HT-29 (cell line): ENCODE results near the gene CPN2. TPM values are rescaled to one million over a fixed set of nuclear protein-coding genes. Genes with fewer than 3 reads are reported as not detected.

Source experiments
- DNase-seq: peaks from one replicate; pipeline ENCODE4 v3.0.0-alpha.2; 2015; ENCODE audit warnings: low spot score
- total RNA-seq: library from RNA; depleted of rRNA; stranded (reverse); fragments of >200 nt; shearing (Covaris generic); gene quantifications from 2 replicates; pipeline ENCODE4 v1.2.3, GENCODE V29; 2014

CPN2 gene
- total RNA-seq, 1 experiment from 2014 or later = not detected

DNA sequence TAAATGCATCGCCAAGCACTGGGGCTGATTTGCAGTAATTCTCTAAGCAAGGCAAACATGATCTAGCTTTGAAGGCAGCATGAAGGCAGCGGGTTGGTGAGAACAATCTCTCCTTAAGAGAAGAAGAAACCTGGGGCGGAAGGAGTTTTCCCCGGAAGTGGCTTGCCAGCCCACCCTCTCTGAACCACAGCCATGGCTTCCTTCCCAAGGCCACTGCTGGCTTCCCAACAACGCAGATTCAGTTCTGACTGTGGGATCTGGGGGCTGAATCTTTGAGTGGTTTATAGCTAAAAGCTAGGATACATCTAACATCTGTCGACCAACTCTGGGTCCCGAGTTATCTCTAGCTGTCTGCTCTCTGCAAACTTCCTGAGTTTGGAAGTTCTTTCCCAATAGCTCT lies 4.3 kb upstream of the CPN2 start:
- no peak for DNase-seq

DNA sequence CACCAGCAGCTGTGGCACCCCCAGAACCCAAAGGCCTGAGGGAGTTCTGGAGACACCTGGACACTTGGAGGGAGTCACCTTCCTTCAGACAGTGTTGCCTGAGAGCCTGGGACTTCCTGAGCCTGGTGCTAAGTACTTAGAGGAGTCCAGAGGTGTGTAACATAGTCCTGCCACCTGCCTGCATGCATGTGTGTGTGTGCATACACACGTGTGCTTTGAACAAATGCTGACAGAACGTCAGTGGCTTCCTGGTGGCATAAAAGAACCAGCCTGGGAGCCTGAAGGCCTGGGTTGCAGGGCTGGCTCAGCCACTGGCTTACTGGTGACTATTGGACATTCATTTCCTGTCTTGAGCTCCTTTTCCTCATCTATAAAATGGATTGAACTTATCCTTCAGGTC lies 3.2 kb upstream of the CPN2 start:
- no peak for DNase-seq

DNA sequence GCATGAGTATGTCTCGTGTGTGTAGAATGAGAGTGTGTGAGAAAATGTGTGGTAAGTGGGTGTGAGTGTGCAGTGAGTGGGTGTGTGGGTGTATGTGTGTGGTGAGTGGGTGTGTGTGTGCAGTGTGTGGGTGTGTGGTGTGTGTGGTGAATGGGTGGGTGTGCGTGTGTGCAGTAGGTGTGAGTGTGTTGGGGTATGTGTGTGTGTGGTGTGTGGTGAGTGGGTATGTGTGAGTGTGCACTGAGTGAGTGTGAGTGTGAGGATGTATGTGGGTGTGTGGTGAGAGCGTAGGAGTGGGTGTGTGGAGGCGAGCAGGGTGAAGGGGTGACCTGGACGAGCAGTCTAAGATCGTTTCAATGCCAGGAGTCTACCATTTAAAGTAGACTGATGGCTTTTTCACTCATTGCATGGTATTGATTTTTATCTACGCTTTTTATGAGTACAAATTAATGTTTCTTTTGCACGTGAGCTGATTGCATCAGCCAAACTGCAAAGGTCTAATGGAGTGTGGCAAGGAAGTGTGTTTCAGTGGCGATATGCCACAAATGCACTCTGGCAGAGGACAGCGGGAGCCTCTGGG lies 1.6 kb upstream of the CPN2 start:
- DNase-seq = no peak

DNA sequence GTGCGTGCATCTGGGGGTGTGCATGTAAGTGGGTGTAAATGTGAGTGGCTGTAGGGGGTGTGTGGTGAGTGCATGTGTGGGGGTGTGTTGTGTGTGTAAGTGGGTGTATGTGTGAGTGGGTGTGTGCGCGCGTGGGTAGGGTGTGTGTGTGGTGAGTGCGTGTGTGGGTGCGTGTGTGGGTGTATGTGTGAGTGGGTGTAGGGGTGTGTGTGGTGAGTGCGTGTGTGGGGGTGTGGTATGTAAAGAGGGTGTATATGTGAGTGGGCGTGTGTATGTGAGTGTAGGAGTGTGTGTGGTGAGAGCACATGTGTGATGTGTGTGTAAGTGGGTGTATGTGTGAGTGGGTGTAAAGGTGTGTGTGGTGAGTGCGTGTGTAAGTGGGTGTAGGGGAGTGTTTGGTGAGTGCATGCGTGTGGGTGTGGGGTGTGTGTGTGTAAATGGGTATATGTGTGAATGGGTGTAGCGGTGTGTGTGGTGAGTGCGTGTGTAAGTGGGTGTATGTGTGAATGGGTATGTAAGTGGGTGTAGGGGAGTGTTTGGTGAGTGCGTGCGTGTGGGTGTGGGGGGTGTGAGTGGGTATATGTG lies 916 bp upstream of the CPN2 start:
- DNase-seq = no peak

DNA sequence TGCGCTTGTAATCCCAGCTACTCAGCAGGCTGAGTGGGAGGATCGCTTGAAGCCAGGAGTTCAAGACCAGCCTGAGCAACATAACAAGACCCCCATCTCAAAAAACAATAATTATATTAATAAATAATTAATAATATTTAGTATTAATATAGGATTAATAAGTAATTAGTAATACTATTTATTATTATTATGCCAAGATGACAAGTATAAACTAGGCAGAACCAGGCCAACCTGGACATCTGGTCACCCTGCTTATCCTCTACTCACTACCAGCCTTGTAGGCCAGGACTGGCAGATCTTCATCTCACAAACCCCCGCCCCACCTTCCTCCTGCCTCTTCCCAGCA lies 429 bp downstream of the CPN2 start:
- DNase-seq = no peak

DNA sequence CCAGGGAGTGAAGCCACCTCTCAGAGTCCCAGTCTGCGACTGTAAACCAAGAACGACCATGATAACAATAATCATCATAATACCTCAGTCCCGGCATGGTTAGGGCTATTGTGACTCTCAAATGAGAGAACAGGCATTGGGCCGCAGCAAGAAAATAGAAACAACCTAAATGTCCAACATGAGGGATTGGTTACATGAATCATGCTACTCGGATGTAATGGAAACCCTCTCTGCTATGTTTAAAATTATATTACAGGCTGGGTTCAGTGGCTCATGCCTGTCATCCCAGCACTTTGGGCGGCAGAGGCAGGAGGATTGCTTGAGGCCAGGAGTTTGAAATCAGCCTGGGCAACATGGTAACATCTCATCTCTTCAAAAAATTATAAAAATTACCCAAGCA lies 2.8 kb downstream of the CPN2 start:
- DNase-seq = no peak

DNA sequence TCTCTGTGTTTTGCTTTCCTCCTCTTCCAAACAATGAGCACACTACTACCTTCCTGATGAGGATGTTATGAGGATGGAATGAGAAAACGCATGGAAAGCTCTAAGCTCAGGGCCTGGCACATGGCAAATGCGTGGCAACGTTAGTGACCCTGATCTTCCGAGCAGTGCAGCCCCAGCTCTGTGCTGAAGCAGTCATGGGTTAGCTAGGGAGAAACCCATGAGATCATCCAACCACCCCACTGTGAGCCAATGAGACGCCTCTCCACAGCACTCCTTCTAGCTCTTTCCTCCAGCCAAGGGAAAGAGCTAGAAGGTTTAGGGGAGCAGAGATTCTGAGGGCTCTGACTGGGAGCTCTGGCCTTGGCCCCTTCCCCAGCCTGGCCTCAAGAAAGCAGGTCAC lies 4.5 kb downstream of the CPN2 start:
- DNase-seq = no peak

DNA sequence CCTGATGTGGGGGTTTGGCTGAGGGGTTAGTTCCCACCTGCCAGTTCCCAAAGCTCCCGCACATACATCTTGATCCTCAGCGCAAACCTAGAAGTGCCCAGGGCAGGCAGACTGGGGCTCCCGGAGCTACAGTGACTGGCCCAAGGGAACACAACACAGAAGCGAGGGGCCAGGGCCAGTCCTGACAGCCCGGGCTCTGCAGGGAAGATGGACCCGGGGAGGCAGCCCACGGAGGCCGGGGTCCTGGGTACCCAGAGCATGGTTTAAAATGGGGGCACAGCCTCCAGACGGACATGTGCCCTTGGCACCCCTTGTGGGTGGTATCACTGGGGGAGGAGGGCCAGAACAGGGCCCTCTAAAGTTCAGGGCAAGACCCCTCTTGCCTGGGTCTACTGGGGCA lies 5.1 kb downstream of the CPN2 start:
- no peak for DNase-seq

DNA sequence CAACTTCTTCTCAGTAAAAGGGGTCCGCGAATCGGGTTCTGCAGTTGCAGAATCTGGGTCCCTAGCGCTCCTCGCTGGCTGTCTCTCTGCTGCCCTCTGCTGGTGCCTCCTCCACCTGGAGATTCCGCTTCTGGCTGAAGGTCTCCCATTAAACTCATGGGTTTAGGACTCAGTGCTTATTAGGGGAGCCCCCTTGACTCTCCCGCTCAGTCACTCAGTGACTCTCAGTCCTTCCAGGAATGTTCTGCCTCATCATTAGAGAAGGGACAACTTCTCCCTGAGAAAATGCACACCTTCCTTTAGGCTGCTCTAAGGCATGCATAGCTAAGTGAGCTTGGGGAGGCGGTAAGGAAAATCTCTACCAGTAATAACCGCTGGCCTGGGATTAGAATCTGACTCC lies 7.1 kb downstream of the CPN2 start:
- peak; percentile 84 for DNase-seq

DNA sequence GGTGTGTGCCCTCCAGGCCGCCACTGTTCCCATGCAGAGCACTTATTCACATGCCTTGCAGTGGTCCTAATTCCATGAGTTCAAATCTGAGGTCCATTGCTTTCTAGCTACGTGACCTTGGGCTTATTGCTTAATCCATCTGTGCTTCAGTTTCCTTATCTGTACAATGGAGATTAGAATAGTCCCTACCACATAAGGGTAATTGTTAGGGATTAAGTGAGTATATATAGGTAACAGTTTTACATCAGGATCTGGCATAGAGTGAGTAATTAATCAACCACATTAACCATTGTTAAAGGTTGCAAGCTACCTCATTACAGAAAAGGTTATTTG lies 7.6 kb downstream of the CPN2 start:
- DNase-seq = no peak

DNA sequence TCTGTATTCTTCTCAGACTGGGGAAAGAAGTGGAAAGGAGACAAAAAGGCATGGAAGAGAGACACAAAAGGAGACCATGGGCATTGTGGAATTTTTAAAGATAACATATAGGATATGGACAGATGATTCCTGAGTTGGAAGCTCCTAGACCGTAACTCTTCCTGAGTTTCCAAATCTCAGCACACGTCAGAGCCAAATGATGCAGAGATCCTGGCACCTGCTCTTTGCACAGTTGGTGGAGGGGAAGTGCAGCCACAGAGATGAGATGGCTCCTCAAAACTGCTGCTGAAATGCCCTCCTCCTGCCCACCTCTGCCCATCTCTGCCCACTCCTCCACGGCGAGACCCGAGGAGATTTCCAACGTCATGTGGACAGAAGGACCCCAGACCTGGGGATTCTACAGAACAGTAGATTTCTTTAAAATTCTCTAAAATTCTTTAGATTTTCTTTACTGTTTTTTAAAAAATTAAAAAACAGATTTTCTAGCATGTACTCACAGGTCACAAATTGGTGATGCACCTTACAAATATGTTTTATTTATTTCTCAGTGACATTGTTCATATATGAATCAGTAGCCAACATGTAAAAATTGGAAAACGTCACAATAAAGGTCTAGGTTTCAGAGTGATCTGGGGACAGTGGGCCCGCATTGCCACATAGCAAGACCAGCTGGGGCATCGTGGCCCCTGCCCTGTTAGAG lies 8.1 kb downstream of the CPN2 start:
- no peak for DNase-seq

DNA sequence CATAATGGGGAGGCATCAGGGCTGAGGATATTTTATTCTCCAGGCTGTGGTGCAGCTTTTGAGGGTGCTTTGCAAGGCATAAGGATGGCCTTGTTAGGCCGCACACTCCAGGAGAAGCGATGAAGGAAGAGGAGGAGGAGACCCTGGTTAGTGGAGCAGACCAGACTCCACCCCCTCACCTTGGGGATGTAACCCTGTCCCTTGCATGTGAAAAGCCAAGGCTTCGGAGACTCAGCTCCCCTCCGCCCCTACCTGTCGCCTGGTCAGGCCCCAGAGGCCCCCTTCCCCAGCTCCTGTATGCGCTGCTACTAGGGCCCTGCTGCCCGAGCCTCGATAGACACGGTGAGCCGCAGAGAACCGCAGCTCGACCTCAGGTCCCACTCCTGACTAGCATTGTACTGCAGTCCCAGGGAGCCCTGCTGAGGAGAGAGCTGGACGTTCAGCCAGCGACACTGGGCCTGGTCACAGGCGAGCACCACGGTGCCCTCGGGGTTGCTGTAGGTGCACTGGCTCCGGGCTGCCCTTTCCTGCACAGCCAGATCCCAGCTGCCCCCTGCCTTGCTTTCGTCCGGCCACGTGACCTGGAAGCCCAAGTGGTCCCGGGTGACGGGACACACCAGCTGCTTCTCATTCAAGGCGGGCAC lies 10.2 kb downstream of the CPN2 start:
- no peak for DNase-seq

DNA sequence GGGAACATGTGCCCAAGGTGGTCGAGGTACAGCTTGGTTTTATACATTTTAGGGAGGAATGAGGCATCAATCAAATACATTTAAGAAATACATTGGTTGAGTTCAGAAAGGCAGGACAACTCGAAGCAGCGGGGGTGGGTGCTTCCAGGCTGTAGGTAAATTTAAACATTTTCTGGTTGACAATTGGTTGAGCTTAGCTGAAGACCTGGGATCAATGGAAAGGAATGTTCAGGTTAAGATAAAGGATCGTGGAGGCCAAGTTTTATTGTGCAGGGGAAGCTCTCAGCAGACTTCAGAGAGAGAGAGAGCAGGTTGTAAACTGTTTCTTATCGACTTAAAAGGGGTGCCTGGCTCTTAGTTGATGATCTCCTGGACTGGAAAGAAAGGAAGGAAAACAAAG lies 11.3 kb downstream of the CPN2 start:
- DNase-seq = no peak

DNA sequence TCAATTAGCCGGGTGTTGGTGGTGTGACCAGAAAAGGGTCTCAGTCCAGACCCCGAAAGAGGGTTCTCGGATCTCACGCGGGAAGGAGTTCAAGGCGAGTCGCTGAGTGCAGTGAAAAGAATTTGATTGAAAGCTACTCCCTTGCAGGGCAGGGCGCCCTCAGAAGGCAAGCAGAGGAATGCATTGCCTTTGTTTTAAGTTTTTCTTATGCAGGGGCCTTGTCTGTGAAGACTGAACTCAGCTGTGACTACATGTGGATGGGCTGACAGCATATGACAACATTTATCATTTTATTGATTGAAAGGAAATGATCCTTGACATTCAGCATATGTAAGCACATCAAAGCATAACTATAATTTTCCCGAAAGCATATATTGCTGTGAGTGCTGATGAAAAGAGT lies 11.8 kb downstream of the CPN2 start:
- no peak for DNase-seq

DNA sequence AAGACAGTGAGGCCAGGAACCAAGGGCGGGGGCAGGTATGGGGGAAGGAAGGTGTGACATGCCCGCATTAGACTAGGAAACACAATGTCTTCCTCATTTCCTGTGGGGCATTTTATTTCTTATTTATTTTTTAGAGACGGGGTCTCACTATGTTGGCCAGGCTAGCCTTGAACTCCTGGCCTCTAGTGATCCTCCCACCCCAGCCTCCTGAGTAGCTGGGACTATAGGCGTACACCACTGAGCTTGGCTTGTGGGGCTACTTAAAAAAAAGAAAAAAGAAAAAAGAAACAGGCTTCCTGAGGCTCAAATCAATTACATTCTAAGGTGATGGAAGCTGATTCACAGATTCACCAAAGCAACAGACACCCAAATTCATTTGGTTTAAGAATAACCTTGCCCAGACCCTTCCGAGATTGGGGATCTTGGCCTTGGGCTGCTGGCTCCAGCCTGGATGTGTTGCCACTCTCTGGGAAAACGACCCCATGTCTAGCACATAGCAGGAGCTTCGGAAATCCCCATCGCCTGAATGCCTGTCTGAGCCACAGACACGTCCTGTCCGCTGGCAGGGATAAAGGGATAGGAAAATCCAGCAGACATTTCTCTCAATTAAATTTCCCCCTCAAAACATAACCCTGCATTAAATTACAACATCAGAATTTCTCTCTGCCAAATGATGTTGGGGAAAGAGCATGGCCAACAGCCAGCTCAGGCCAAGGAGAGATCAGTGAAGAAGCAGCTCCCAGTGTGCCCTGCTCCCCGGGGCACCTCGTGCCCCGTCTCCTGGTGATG lies 13.0 kb downstream of the CPN2 start:
- no peak for DNase-seq

DNA sequence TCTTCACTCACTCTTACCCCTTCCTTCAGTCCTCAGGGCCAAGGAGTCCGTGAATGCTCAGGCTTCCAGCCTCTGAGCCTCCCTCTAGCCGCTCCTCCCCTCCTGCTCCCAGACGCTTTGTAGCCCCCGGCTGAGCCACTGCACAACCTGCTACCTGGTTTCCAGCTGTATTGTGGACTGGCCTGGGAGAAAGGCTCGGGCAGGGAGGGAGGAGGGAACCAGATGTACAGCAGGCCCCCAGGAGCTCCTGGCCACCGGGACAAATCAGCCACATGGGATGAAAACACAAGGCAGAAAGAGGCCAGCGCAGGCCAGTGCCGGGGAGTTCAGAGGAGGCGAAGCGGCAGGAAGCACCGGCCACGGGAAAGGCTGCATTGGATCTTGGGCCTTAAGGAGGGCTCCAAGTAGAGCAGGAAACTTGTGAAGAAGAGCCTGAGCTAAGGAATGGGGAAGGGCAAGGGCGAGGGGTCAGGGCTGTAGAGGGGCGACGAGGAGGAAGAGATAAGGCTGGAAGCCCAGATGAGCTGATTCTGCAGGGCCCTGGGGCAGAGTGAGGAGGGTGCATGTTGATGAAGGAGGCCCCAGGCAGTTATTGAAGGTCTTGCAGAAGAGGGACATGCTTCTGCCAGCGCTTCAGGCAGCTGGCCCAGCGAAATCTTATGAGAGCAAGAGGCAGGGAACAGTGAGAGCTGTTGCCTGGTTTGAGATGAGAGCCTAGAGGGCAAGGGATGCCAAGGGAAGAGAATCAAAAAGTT lies 14.3 kb downstream of the CPN2 start:
- no peak for DNase-seq

DNA sequence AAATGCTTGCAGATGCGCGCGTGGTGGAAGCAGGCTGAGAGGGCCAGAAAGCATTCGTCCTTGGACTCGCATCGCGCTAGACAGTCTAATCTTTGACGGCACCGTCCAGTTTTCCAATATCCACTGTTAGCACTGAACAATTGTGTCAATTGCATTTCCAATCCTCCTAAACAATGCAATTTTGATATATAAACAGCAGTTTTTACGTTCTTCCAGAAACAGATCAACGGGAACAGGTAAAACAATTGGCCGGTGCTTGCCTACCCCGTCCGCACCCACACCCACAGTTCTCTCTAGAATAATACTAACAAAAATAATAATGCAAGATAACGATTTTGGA lies 17.2 kb downstream of the CPN2 start:
- no peak for DNase-seq

DNA sequence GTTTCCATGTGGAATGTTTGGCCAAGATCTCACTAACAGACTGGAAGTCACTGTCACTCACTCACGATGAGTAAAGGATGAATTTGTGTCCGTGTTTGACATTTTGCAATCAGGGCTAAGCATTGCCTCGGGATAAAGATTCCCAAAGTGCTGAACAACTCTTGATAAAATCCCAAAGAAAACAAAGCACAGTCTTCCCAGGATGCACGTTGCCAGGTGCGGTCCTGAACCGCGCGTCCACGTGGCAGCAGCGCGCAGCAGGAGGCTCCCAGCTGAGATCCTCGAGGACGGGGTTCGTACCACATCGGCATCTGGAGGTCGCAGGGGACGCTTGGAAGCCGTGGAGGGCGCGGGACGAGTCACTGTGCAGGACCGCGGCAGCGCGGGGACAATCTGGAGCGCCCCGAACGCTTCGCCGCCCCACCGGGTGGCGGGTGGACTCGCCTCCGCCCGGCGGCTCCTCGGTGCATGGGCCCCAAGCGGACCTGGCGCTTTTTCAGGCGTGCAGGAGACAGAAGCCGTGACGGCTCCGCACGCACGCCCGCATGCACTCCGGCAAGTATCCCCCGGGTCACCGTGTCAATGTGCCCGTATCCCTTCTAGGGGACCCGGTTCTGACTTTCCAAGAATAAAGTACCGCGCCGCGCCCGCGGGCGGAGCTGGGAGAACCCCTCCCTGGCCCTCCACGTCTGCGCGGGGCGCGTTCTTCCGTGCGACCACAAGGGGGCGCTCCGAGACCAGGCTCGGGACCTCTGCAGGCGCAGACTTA lies 17.7 kb downstream of the CPN2 start:
- DNase-seq = peak; percentile 88

DNA sequence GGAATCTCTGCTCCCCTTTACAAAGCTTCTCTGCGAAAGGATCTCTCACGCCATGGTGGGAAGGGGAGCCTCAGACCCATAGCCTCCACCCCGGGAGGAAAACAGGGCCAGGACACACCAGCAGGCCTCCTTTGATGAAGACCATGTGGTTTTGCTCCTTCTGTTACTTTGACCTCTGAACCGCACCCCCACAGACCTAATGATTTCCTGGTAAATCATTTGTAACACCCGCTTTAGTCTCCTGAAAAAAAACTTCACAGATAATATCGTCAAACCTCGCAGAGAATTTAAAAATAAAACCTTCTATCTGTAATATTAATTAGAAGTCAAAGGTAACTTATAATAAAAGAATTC lies 18.3 kb downstream of the CPN2 start:
- DNase-seq = no peak

DNA sequence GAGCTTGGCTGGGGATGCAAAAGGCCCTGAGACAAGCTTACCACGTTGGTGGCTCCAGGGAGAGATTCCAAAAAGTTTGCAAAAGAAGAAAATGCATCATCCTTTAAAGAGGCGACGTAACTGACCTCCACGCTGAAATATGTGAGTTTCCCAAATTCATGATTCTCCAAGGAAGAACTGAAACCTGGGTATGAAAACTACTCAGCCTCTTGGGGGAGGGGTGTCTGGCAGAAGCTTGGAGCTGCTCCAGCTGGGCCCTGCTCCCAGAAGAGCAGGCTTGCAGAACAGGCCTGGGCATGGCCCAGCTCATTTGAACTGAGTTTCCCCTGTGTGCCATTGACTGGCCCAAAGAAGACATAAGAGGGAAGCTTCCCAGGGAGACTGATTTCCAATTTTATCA lies 20.5 kb downstream of the CPN2 start:
- DNase-seq = no peak

DNA sequence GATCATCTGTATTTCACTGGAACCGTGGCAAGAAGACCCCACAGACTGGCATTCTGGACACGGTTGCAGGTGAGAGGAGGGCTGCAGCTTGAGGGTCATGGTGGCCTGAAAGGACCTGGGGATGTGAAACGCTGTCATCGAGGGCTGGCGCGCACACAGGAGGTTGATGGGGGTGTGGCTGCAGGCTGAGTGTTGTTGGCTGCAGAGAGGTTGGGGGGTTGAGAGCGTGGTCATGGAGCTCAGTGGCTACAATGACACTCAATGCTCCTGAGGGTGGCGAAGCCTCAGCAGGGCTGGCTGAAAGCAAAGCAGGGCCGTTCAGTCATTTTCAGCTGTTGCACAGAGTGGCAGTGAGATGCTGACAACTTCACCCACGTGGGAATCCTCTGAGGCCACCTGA lies 21.0 kb downstream of the CPN2 start:
- DNase-seq = no peak
